PC-3 (cell line): ENCODE results near the gene RPE.

Experiments
- CTCF ChIP-seq: fragments of 300-600 bp; sonication (generic); conservative IDR thresholded peaks from 2 replicates; pipeline ENCODE4 v1.5.1; 2017; ENCODE audit warnings: antibody characterized with exemption, low read depth, mild to moderate bottlenecking, low read length
- EZH2 ChIP-seq: fragments of 300-600 bp; sonication (generic); IDR thresholded peaks from one replicate; pipeline ENCODE4 v1.6.1; 2017; ENCODE audit warnings: antibody characterized with exemption, mild to moderate bottlenecking, low read length; ENCODE audit not compliant: unreplicated experiment
- EZH2phosphoT487 ChIP-seq: fragments of 300-600 bp; sonication (generic); IDR thresholded peaks from 2 replicates; pipeline ENCODE4 v1.6.1; 2018; ENCODE audit warnings: mild to moderate bottlenecking, antibody characterized with exemption, low read length, borderline replicate concordance

- no peak for TF ChIP-seq CTCF
- TF ChIP-seq EZH2 = no peak
- TF ChIP-seq EZH2phosphoT487 = no peak
These were observed 17.7 kb downstream of the RPE start for GRCh38 chr2:210020138-210020537.
